Large intestine (tissue), 3 donors: ENCODE data around the gene NEDD8. TPM values are rescaled to one million over a fixed set of nuclear protein-coding genes. Genes with fewer than 3 reads are reported as not detected.
A peak's percentile ranks its signal among the peaks of the same experiment; 100 is the strongest.

Source experiments
- DNase-seq, 2 donors: peaks; one replicate each; pipeline versions ENCODE4 v3.0.0 to v3.0.0-alpha.2; 2013
- H3K27ac ChIP-seq: one replicate; pipeline ENCODE4 v1.5.1; 2013; ENCODE audit warnings: low read length
- H3K27me3 ChIP-seq: 2 replicates; pipeline ENCODE4 v1.6.1; 2013; ENCODE audit warnings: low read length; ENCODE audit not compliant: control insufficient read depth, insufficient read depth
- H3K36me3 ChIP-seq: 2 replicates; pipeline ENCODE4 v1.6.1; 2013; ENCODE audit warnings: low read length; ENCODE audit not compliant: control insufficient read depth, insufficient read depth
- H3K4me1 ChIP-seq: one replicate; pipeline ENCODE4 v1.6.1; 2013; ENCODE audit warnings: low read length; ENCODE audit not compliant: control insufficient read depth, insufficient read depth
- H3K4me3 ChIP-seq: one replicate; pipeline ENCODE4 v1.5.1; 2013; ENCODE audit warnings: low read length
- H3K9me3 ChIP-seq: one replicate; pipeline ENCODE4 v1.6.1; 2013; ENCODE audit warnings: mild to moderate bottlenecking, low read depth, low read length, moderate library complexity; ENCODE audit not compliant: control insufficient read depth
- WGBS: methylation state at CpG from one replicate; pipeline ENCODE4 v1.1.5; 2013; ENCODE audit warnings: low lambda C conversion rate; ENCODE audit not compliant: insufficient coverage; 5-methylcytosine and 5-hydroxymethylcytosine counted together
- polyA plus RNA-seq: library from polyadenylated mRNA; unstranded; fragments of 120-200 nt; gene quantifications from one replicate; pipeline ENCODE4 v1.2.1, GENCODE V29; 2013

NEDD8 gene
- polyA plus RNA-seq, 1 donor = 194 TPM

DNA sequence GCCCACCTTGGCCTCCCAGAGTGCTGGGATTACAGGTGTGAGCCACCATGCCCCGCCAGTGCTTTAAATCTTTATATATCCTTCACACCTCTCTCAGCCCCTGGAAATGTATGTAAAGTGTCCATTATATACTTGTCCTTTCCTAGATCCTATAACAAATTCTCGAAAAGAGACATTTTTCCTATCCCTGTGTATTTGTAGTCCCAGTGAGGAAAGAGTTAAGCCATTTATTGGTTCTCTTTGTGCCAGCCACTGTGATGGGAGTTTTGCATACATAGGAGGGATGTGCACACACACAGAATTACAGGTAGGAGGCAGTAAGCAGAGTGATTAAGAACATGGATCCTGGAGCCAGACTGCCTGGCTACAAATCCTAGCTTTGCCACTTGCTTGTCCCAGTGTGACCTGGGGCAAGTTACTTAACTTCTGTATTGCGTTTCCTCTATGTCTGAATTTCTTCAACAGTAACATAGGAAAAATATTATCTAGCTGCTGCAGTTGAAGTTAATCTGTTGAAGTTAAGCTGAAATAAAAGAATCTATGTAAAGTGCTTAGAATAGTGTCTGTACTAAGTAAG, 41.3 kb upstream of the NEDD8 start:
- WGBS = no CpG with 5 or more reads among the region's 3 CpGs
- Histone ChIP-seq H3K27me3 (no peaks in the 10 kb centered on the region), H3K4me3 (no peak overlapping the region), H3K9me3 (no peaks in the 10 kb centered on the region), H3K4me1 (peaks cover 9% of the 10 kb centered on the region), H3K36me3 (peaks cover 13% of the 10 kb centered on the region), H3K27ac (no peak overlapping the region)
- DNase-seq = no peak

DNA sequence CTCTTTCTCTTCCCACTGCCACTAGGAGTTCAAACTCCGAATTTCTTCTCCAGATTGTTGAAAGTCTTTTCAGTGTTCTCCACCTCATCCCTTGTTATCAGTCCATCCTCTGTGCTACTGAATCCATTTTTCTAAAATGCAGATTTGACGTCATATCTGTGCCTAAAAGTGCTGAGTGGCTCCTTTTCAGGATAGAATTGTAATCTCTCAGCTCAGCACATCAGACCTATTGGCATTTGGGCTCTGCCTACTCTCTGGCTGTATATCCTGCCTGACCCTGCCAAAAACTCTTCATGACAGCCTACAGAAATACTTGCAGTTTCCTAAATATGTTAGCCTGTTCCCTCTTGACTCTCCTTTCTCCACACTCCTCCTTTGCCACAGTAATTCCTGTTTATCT, 40.3 kb upstream of the NEDD8 start:
- H3K4me3 ChIP-seq = no peak overlapping the region
- peaks cover 9% of the 10 kb centered on the region for H3K4me1 ChIP-seq
- H3K27ac ChIP-seq = no peak overlapping the region
- no peak for DNase-seq
- H3K9me3 ChIP-seq = no peaks in the 10 kb centered on the region
- H3K27me3 ChIP-seq = no peaks in the 10 kb centered on the region
- H3K36me3 ChIP-seq = peaks cover 22% of the 10 kb centered on the region
- WGBS = no CpG with 5 or more reads among the region's 2 CpGs

DNA sequence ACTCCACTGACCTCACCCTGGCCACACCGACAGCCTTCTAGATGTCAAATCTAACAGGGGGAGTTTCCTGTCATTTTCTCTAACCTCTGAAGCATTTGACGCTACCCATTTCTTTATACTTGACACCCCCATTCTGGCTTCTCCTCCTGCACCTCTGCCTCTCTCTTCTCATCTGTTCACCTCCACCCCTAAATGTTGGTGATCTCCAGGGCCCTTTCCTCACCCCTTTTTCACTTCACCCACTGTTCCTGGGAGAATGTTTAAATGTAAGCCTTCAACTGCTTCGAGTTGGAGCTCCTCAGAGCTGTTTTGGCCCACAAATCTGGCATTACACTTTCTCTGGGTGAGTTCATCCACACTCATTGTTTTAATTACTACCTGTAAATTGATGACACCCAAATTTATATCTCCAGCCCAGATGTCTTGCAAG, 39.7 kb upstream of the NEDD8 start:
- Histone ChIP-seq H3K27me3 (no peaks in the 10 kb centered on the region), H3K4me3 (peak overlapping the region; percentile 65), H3K36me3 (peaks cover 28% of the 10 kb centered on the region), H3K27ac (peak overlapping the region; percentile 29), H3K9me3 (no peaks in the 10 kb centered on the region), H3K4me1 (peaks cover 9% of the 10 kb centered on the region)
- DNase-seq = no peak
- 0% methylated on average over 1 of the region's 3 CpGs for WGBS

DNA sequence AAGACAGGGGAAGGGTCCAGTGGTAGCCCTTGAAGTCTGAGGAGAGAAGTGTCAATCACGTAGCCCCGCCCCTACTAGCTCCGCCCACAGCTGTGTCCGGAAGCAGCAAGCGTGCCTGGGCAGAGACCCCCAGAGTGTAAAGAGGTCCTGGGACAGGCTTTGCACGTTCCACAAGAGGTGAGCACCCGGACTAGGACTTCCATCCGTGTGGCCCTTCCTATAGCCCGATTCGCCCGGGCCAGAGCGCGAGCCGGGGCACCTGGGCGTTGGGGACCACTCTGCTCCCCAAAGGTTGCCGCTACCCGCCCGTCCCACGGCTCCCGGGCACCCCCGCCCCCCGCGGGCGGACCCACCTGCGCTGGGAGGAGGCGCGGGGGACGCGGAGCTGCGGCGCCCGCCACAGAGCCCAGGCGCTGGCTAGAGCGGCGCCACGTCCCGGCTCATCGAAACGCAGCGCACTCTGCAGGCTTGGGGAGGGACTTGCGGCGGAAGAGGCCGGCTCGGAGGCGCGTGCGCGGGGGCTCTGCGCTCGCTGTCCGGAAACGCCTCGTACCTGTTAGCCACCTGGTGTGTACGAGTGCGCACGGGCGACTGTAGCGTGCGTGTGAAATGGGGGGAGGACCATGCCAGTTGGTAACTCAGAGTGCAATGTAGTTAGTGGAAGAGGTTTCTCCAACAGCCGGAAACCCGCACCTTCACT, 39.1 kb upstream of the NEDD8 start, which contains the start of gene RABGGTA:
Gene RABGGTA (minus strand): TSS at position 464 of the 700 bp plus-strand sequence. CDS start 482 bp downstream, outside the sequence.
- DNase-seq = peak; percentile 95
- H3K27ac ChIP-seq = peak within 1 kb of the TSS; percentile 81
- H3K4me3 ChIP-seq = peak within 1 kb of the TSS; percentile 65
- H3K4me1 ChIP-seq = peaks cover 9% of the 10 kb centered on the region
- peaks cover 33% of the 10 kb centered on the region for H3K36me3 ChIP-seq
- H3K9me3 ChIP-seq = no peaks in the 10 kb centered on the region
- no peaks in the 10 kb centered on the region for H3K27me3 ChIP-seq
- WGBS = no CpG with 5 or more reads among the region's 61 CpGs

DNA sequence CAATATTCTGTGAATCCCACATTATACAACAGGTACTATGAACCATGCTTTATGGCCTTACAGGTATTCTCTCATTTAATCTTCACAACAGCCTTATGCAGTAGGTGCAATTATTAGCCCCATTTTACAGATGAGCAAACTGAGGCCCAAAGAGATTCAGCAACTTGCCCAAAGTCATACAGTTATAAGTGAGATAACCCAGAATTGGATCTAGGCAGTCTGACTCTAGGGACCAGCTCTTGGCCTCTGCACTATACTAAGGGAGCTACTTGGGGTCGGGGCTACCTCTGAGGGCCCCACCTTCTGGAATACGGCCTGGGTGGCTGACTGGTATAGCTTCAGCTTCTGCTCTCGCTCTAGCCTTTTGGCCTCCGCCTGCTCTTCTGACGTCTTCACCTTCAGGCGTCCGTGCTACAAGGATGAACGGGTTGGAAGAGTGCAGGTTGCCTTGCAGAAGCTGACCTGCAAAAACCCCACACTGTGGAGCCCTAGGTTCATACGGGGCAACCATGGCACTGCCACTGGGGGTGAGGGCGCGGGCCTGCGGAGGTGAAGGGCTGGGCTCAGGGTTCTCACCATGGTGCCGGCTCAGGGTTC, 38.5 kb upstream of the NEDD8 start:
- Histone ChIP-seq H3K9me3 (no peaks in the 10 kb centered on the region), H3K4me3 (peak overlapping the region; percentile 65), H3K4me1 (peaks cover 9% of the 10 kb centered on the region), H3K27me3 (no peaks in the 10 kb centered on the region), H3K27ac (peak overlapping the region; percentile 81), H3K36me3 (peaks cover 37% of the 10 kb centered on the region)
- DNase-seq = no peak
- no CpG with 5 or more reads among the region's 13 CpGs for WGBS

DNA sequence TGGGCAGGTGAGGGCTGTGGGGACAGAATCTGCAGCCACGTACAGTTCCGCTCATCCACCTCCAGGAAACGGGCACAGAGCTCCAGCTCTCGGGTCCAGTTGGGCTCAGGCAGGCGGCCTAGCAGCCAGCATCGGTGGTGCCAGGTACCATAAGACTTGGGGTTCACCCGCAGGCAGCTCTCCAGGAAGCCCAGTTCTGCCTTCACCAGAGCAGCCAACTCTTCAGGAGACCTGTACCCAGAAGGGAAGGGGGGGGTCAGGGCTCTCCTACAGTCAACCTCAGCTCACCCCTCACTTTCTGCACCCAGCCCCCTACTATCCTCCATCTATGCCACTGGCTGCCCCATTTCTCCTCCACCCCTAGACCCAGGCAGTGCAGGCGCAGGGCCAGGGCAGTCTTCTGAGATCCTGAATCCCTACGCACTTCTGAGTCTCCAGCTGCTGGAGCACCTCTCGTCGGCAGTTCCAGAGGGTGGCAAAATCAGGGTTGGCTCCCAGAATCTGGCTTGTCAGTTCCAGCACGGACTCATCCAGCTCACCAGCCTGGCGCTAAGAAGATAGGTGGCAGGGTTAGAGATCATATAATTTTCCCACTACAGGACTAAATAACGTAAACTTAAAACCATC, 37.9 kb upstream of the NEDD8 start:
- Histone ChIP-seq H3K4me3 (no peak overlapping the region), H3K36me3 (peaks cover 39% of the 10 kb centered on the region), H3K27me3 (no peaks in the 10 kb centered on the region), H3K9me3 (no peaks in the 10 kb centered on the region), H3K4me1 (peaks cover 9% of the 10 kb centered on the region), H3K27ac (no peak overlapping the region)
- 100% methylated on average over 1 of the region's 14 CpGs for WGBS
- DNase-seq = no peak

DNA sequence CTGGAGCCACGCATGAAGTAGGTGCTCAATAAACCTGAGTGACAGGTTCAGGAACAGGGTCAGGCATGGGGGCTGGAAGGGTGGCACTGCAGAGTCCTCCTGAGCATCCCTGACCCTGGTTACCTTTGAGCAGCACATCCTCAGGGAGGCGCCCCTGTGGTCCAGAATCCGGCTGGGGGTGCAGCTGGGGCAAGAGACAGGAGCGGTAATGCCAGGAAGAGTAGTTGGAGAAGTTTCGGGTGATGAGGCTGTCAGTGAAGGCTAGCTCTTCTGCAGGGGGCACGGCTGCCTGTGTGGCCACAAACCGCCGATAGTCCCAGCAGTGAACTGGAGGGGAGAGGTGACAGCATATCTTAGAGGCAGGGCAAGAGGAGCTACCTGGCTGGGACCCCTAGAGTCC, 37.2 kb upstream of the NEDD8 start:
- Histone ChIP-seq H3K9me3 (no peaks in the 10 kb centered on the region), H3K36me3 (peaks cover 39% of the 10 kb centered on the region), H3K4me1 (peaks cover 9% of the 10 kb centered on the region), H3K27me3 (no peaks in the 10 kb centered on the region), H3K4me3 (no peak overlapping the region), H3K27ac (no peak overlapping the region)
- WGBS = no CpG with 5 or more reads among the region's 8 CpGs
- no peak for DNase-seq

DNA sequence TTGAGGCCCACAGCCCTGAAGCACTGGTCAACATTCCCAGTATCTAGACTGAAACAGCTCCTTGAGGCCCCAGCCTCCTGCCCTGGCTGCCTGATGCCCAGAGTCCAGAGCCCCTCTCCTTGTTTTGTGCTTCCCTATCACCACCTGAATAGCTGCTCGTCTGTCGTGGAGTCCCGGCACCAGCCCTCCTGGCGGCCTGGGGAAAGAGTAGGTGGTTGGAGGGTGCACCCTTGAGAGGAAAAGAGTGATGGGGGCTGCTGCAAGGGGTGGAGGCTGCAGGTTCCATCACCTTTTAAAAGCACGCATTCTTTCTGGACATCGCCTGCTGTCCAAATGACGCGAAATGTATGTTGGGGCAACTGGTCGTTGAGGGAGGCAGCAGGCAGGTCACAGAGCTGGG, 36.1 kb upstream of the NEDD8 start:
- Histone ChIP-seq H3K4me1 (peaks cover 9% of the 10 kb centered on the region), H3K9me3 (no peaks in the 10 kb centered on the region), H3K36me3 (peaks cover 39% of the 10 kb centered on the region), H3K4me3 (no peak overlapping the region), H3K27me3 (no peaks in the 10 kb centered on the region), H3K27ac (no peak overlapping the region)
- no CpG with 5 or more reads among the region's 9 CpGs for WGBS
- no peak for DNase-seq

DNA sequence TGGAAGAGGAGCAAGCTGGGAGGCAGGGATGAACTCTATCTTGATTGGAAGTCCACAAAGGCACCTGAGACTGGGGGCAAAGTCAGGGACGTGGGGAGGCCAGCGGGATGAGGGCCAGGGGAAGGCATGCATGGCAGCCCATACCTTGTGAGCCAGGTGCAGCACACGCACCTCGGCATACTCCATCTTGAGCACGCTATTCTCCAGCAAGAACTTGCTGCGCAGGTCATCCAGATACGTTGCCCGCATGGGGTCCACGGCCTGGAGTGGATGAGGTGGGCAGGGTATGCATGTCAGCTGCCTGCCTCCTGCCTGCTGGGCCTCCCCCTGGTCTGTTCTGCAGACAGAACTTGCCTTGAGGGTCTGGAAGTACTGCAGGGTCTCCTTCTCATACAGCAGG, 35.3 kb upstream of the NEDD8 start:
- Histone ChIP-seq H3K9me3 (no peaks in the 10 kb centered on the region), H3K4me1 (peaks cover 9% of the 10 kb centered on the region), H3K27ac (no peak overlapping the region), H3K36me3 (peaks cover 39% of the 10 kb centered on the region), H3K4me3 (no peak overlapping the region), H3K27me3 (no peaks in the 10 kb centered on the region)
- WGBS = no CpG with 5 or more reads among the region's 9 CpGs
- DNase-seq = no peak

DNA sequence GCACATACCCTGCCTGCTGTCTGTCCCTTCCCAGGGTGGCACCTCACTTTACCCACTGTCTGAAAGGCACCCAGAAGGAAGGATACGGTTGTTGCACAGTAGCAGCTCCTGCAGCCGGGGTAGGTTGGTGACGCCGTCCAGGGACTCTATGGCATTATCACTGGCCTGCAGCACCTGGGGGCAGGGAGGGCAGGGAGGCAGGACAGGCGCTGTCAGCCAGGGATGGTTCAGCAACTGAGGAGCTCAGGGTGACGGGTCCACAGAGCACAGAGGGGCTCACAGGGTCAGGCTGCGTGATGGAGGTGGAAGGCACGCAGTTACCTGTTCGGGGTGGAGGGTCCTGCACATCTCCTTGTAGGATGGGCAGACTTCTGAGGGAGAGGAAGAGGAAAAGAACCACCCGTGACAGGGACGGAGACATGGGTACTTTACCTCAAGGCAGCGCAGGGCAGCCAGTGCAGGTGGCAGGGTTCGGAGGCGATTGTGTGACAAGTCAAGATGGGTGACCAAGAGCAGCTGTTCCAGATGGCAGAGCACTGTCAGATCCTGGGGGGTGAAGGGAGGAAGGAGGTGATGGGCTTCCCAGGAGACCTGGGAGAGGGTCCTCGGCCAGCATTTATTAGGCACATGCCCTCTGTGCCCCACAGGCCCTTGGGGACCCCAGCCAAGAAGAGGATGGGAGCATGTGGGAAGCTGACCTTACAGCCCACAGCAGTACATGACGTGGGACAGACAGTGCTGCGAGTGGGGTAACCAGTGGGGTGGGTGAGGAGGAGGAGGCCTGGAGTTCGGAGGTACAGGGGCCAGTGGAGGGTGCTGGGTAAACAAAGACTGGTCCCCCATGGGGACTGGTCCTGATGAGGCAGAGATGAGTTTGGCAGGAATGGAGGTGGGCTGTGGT, 34.4 kb upstream of the NEDD8 start:
- Histone ChIP-seq H3K36me3 (peaks cover 39% of the 10 kb centered on the region), H3K9me3 (no peaks in the 10 kb centered on the region), H3K4me1 (peaks cover 4% of the 10 kb centered on the region), H3K4me3 (no peak overlapping the region), H3K27ac (no peak overlapping the region), H3K27me3 (no peaks in the 10 kb centered on the region)
- no peak for DNase-seq
- no CpG with 5 or more reads among the region's 18 CpGs for WGBS
